IPS DF 4.7 (cell line): ENCODE measurements around the gene RAE1.

Experiments
- DNase-seq: peaks from one replicate; pipeline ENCODE4 v3.0.0-alpha.2; 2013; ENCODE audit warnings: low spot score; ENCODE audit errors: extremely low read depth

Gene RAE1

GRCh38 chr20:57371363-57371762 lies 20.3 kb downstream of the RAE1 start:
- DNase-seq = no peak

GRCh38 chr20:57372157-57372556 lies 21.1 kb downstream of the RAE1 start:
- DNase-seq = no peak

- DNase-seq = no peak
Observed at GRCh38 chr20:57372581-57373350, 21.7 kb downstream of the RAE1 start.

- DNase-seq = no peak
Observed at GRCh38 chr20:57374343-57374930, 23.4 kb downstream of the RAE1 start.

GRCh38 chr20:57374931-57375651 lies 24.0 kb downstream of the RAE1 start:
- DNase-seq = no peak

- no peak for DNase-seq
Observed at GRCh38 chr20:57375652-57376230, 24.7 kb downstream of the RAE1 start.

- DNase-seq = no peak
Observed at GRCh38 chr20:57377350-57377749, 26.3 kb downstream of the RAE1 start.

- DNase-seq = no peak
Observed at GRCh38 chr20:57378107-57378506, 27.1 kb downstream of the RAE1 start.

- DNase-seq = no peak
Observed at GRCh38 chr20:57378646-57379262, 27.7 kb downstream of the RAE1 start.

- no peak for DNase-seq
Observed at GRCh38 chr20:57379263-57379647, 28.2 kb downstream of the RAE1 start.

- no peak for DNase-seq
Observed at GRCh38 chr20:57380081-57380750, 29.2 kb downstream of the RAE1 start.

GRCh38 chr20:57381596-57382503 lies 30.8 kb downstream of the RAE1 start:
- DNase-seq = no peak

- no peak for DNase-seq
Observed at GRCh38 chr20:57382516-57382915, 31.5 kb downstream of the RAE1 start.

GRCh38 chr20:57383447-57384347 lies 32.6 kb downstream of the RAE1 start:
- DNase-seq = no peak

- DNase-seq = no peak
Observed at GRCh38 chr20:57384486-57384885, 33.4 kb downstream of the RAE1 start.

GRCh38 chr20:57384953-57385761 lies 34.1 kb downstream of the RAE1 start:
- DNase-seq = no peak

- DNase-seq = no peak
Observed at GRCh38 chr20:57385940-57386339, 34.9 kb downstream of the RAE1 start.

- no peak for DNase-seq
Observed at GRCh38 chr20:57386762-57387161, 35.7 kb downstream of the RAE1 start.
